Frontal cortex (tissue), 4 donors: ENCODE data around the gene NPIPA1. TPM values are rescaled to one million over a fixed set of nuclear protein-coding genes. Genes with fewer than 3 reads are reported as not detected.
"Not testable (repeated sequence)": the region's sequence is repeated elsewhere in the genome, so short reads cannot be mapped to it uniquely, and the experiment has no call there.

Source experiments
- DNase-seq, 2 donors: peaks; one replicate each; pipeline ENCODE4 v3.0.0; 2012; ENCODE audit warnings: low spot score in 2 of 2
- FAIRE-seq: peaks from 2 replicates; lab custom pipeline; 2012; peaks lifted over from hg19 to GRCh38; lab: Jason Lieb, UNC
- total RNA-seq: library from RNA; depleted of rRNA; stranded (reverse); fragments of >200 nt; gene quantifications from one replicate; pipeline ENCODE4 v1.2.3, GENCODE V29; 2014
- donor health status: control.
- donor health status: control.
- donor health status: control.

Gene NPIPA1
- total RNA-seq, 1 donor from 2014 or later = 48.9 TPM

- DNase-seq, FAIRE-seq: not testable (repeated sequence)
These were observed 37.0 kb downstream of the NPIPA1 start for GRCh38 chr16:14974331-14974655.

GRCh38 chr16:14974656-14975417 lies 37.6 kb downstream of the NPIPA1 start, which contains the start of gene PDXDC1:
TSS of gene PDXDC1 (plus strand) at chr16:14975026. CDS start at chr16:14975200, 174 bp downstream.
- DNase-seq = peak; percentile 88 to 90
- FAIRE-seq = not testable (repeated sequence)

GRCh38 chr16:14975418-14976194 lies 38.4 kb downstream of the NPIPA1 start:
- DNase-seq, FAIRE-seq: not testable (repeated sequence)

- FAIRE-seq, DNase-seq: not testable (repeated sequence)
These were observed 39.9 kb downstream of the NPIPA1 start for GRCh38 chr16:14976971-14977736.

- DNase-seq, FAIRE-seq: not testable (repeated sequence)
These were observed 41.0 kb downstream of the NPIPA1 start for GRCh38 chr16:14978281-14978680.

GRCh38 chr16:14978908-14979307 lies 41.7 kb downstream of the NPIPA1 start:
- FAIRE-seq, DNase-seq: not testable (repeated sequence)

GRCh38 chr16:14981234-14981633 lies 44.0 kb downstream of the NPIPA1 start:
- not testable (repeated sequence) for DNase-seq, FAIRE-seq

- DNase-seq, FAIRE-seq: not testable (repeated sequence)
These were observed 45.3 kb downstream of the NPIPA1 start for GRCh38 chr16:14982521-14982920.

GRCh38 chr16:14988092-14988491 lies 50.8 kb downstream of the NPIPA1 start:
- FAIRE-seq, DNase-seq: not testable (repeated sequence)

GRCh38 chr16:14988661-14989191 lies 51.5 kb downstream of the NPIPA1 start:
- not testable (repeated sequence) for DNase-seq, FAIRE-seq

- FAIRE-seq, DNase-seq: not testable (repeated sequence)
These were observed 52.3 kb downstream of the NPIPA1 start for GRCh38 chr16:14989291-14990281.

GRCh38 chr16:14993277-14994151 lies 56.3 kb downstream of the NPIPA1 start:
- FAIRE-seq, DNase-seq: not testable (repeated sequence)

- not testable (repeated sequence) for FAIRE-seq, DNase-seq
These were observed 59.5 kb downstream of the NPIPA1 start for GRCh38 chr16:14996702-14997101.

- FAIRE-seq, DNase-seq: not testable (repeated sequence)
These were observed 61.1 kb downstream of the NPIPA1 start for GRCh38 chr16:14998300-14998699.

- not testable (repeated sequence) for FAIRE-seq, DNase-seq
These were observed 62.6 kb downstream of the NPIPA1 start for GRCh38 chr16:14999845-15000244.
